NT2/D1 (cell line): ENCODE data around the gene NFIX.

Experiments used
- DNase-seq: peaks from one replicate; pipeline ENCODE4 v3.0.0-alpha.2; 2011; ENCODE audit warnings: low read depth, low spot score
- H3K27me3 ChIP-seq: 2 replicates; pipeline ENCODE4 v1.6.0; 2011; ENCODE audit warnings: mild to moderate bottlenecking; ENCODE audit not compliant: insufficient read length, insufficient read depth
- H3K36me3 ChIP-seq: 2 replicates; pipeline ENCODE4 v1.6.1; 2011; ENCODE audit warnings: mild to moderate bottlenecking, low read length, mixed read lengths; ENCODE audit not compliant: insufficient read depth, insufficient read length
- H3K4me1 ChIP-seq: 2 replicates; pipeline ENCODE4 v1.5.1; 2011; ENCODE audit not compliant: insufficient read depth, insufficient read length
- H3K4me3 ChIP-seq: 2 replicates; pipeline ENCODE4 v1.5.1; 2011; ENCODE audit warnings: low read depth; ENCODE audit not compliant: insufficient read length
- H3K9ac ChIP-seq: 2 replicates; pipeline ENCODE4 v1.6.0; 2011; ENCODE audit warnings: low read depth; ENCODE audit not compliant: insufficient read length
- H3K9me3 ChIP-seq: 2 replicates; pipeline ENCODE4 v1.5.1; 2011; ENCODE audit warnings: mild to moderate bottlenecking, low read length; ENCODE audit not compliant: insufficient read depth
- SUZ12 ChIP-seq: IDR thresholded peaks from 2 replicates; pipeline ENCODE4 v1.6.1; 2011; ENCODE audit not compliant: insufficient read length, insufficient read depth; ENCODE audit errors: extremely low read depth
- YY1 ChIP-seq: IDR thresholded peaks from 2 replicates; pipeline ENCODE4 v1.6.1; 2011; ENCODE audit not compliant: insufficient read length, insufficient read depth
- ZNF274 ChIP-seq: IDR thresholded peaks from 2 replicates; pipeline ENCODE4 v1.6.1; 2011; ENCODE audit warnings: mild to moderate bottlenecking, low read depth, low read length

The NFIX gene

GRCh38 chr19:13127051-13127450 lies 131.8 kb downstream of the NFIX start:
- no peaks in the 10 kb centered on the region for H3K9me3 ChIP-seq
- H3K9ac ChIP-seq = no peak overlapping the region
- H3K36me3 ChIP-seq = peaks cover 78% of the 10 kb centered on the region
- no peak overlapping the region for H3K4me3 ChIP-seq
- H3K27me3 ChIP-seq = no peaks in the 10 kb centered on the region
- peaks cover 23% of the 10 kb centered on the region for H3K4me1 ChIP-seq
- DNase-seq = no peak
- TF ChIP-seq ZNF274 (no peak), SUZ12 (no peak), YY1 (no peak)

- Histone ChIP-seq H3K9ac (no peak overlapping the region), H3K36me3 (peaks cover 77% of the 10 kb centered on the region), H3K9me3 (no peaks in the 10 kb centered on the region), H3K4me1 (peaks cover 16% of the 10 kb centered on the region), H3K27me3 (no peaks in the 10 kb centered on the region), H3K4me3 (no peak overlapping the region)
- no peak for DNase-seq
- no peak for TF ChIP-seq YY1
- TF ChIP-seq SUZ12 = no peak
- TF ChIP-seq ZNF274 = no peak
Measured at GRCh38 chr19:13127811-13128575, 132.7 kb downstream of the NFIX start.

GRCh38 chr19:13128583-13128982 lies 133.3 kb downstream of the NFIX start:
- Histone ChIP-seq H3K9ac (no peak overlapping the region), H3K4me1 (peaks cover 12% of the 10 kb centered on the region), H3K36me3 (peaks cover 77% of the 10 kb centered on the region), H3K4me3 (no peak overlapping the region), H3K27me3 (no peaks in the 10 kb centered on the region), H3K9me3 (no peaks in the 10 kb centered on the region)
- no peak for DNase-seq
- TF ChIP-seq YY1 = no peak
- no peak for TF ChIP-seq SUZ12

DNA sequence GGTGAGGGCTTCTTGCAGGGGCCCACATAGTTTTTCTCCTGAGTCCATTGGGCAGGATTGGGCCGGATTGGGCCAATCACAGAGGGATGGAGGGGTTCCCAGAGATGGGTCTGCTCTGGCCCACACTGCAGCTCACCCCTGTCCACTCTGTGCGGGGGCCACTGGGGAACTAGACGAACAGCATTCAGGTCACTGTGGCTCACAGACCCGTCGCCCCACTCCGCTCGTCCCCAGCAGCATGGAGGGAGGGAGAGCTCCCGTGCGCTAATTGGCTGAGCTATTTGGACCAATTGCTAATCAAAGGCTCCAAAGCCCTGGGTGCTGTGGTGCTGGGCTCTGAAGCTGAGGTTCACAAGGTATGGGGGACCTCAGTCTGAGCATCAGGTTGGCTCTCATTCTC lies 134.1 kb downstream of the NFIX start:
- no peak for DNase-seq
- H3K9ac ChIP-seq = no peak overlapping the region
- peaks cover 9% of the 10 kb centered on the region for H3K4me1 ChIP-seq
- no peaks in the 10 kb centered on the region for H3K27me3 ChIP-seq
- H3K36me3 ChIP-seq = peaks cover 80% of the 10 kb centered on the region
- no peaks in the 10 kb centered on the region for H3K9me3 ChIP-seq
- TF ChIP-seq YY1 (no peak), SUZ12 (no peak), ZNF274 (no peak)
- H3K4me3 ChIP-seq = no peak overlapping the region

DNA sequence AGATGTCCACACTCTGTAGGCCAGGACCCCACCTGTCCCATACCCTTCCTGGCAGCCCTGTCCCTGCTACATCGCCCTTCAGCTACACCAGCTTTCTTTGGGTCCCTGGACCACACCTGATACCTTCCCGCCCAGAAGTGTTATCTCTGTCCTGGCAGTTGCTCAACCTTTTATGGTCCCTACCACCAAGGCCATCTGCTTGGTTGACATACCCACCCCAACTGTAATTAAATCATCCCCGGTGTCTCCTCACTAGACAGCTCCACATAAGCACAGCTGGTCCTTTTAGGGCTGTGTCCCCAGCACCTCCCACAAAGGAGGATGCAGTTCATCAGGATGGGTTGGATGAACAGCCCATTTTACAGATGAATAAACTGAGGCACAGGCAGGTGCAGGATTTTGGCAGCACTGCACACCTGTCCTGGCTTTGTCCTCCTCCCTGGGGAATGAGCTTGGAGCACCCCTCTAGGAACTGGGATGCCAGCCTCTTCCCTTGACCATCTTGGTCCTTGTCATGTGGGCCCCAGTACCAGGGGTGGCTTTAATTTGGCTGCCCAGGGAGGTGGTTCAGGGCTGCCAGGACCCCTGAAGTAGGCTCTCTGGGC lies 135.7 kb downstream of the NFIX start:
- H3K4me3 ChIP-seq = no peak overlapping the region
- peaks cover 87% of the 10 kb centered on the region for H3K36me3 ChIP-seq
- peaks cover 9% of the 10 kb centered on the region for H3K4me1 ChIP-seq
- no peak for DNase-seq
- H3K27me3 ChIP-seq = no peaks in the 10 kb centered on the region
- no peak overlapping the region for H3K9ac ChIP-seq
- no peaks in the 10 kb centered on the region for H3K9me3 ChIP-seq
- no peak for TF ChIP-seq ZNF274
- TF ChIP-seq YY1 = no peak
- no peak for TF ChIP-seq SUZ12

GRCh38 chr19:13132471-13133180 lies 137.4 kb downstream of the NFIX start:
- H3K9me3 ChIP-seq = no peaks in the 10 kb centered on the region
- no peak overlapping the region for H3K4me3 ChIP-seq
- H3K36me3 ChIP-seq = peaks cover 92% of the 10 kb centered on the region
- no peak overlapping the region for H3K9ac ChIP-seq
- peaks cover 13% of the 10 kb centered on the region for H3K4me1 ChIP-seq
- no peak for DNase-seq
- no peak for TF ChIP-seq SUZ12
- no peak for TF ChIP-seq YY1
- no peak for TF ChIP-seq ZNF274
- no peaks in the 10 kb centered on the region for H3K27me3 ChIP-seq
